ENCODE results near the gene MYH10.
"Not testable (repeated sequence)": the region's sequence is repeated elsewhere in the genome, so short reads cannot be mapped to it uniquely, and the experiment has no call there.

Gene MYH10

DNA sequence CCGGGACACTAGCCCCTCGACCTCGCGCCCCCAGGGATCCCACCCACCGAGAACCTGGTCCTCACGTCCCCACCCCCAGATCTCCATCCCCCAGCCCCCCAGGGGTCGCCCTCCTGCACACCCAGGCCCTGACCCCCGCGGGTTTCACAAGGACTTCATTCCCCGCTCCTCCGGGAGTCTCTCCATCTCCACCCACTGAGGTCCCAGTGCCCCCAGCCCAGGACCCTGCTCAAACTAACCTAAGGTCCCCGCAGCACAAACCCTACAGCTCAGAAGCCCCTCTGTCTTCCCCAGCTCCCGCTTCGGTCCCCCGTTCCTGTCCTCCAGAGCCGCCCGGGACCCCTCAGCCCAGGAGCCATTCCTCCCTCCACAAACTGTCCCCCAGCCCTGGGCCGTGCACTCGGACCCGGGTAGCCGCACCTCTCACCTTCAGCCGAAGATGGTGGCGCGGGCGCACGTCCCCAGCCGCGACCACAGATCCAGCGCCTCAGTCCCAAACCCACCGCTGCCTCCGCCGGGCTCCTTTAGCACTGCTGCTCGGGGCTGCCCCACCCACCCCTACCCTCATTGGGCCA lies at the start of gene MYH10:
Gene MYH10, minus strand, starts transcription at position 499 of the 575 bp plus-strand sequence. CDS start 7,479 bp downstream, outside the sequence.
- in situ Hi-C loops (cut with MboI; ENCODE audit: low sequenced_read_pairs): no loop called here

DNA sequence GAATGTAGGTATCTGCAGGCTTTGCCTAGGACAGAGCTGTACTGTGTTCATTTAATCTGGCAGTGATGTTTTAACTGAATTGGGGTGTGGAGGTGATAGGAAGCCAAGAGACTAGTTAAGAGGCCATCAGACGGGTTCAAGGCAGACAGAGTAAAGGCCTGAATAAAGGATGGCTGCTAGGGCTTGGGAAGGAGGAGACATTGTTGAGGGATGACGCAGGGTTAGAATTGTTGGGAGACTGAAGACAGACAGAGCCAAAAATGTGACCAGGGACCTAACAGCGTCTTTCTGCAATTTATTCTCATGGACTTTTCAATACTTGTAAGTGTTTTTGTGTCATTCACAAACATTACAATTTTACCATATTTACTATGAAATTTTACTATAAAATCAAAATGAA lies 48.6 kb upstream of the MYH10 start:
- in situ Hi-C loops (cut with MboI; ENCODE audit: low sequenced_read_pairs): no loop called here

DNA sequence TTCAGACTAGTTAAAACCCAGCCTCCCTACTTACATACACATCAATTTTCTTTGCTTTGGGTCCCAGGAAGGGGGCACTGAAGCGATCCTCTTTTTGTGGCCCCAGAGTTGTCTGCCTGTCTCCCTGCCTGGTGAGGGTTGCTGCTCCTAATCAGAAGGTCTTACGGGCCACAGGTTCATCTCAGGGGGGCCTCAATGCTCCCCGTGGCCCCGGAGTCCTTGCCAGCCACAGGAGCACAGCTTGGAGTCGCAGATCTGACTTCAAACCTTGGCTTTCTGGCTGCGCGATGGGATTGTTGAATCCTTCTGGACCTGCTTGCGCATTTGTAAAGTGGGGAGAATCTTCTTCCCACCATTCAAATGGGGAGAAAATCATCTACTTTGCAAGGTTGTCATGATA lies 44.8 kb upstream of the MYH10 start:
- in situ Hi-C loops (cut with MboI; ENCODE audit: low sequenced_read_pairs): no loop called here

DNA sequence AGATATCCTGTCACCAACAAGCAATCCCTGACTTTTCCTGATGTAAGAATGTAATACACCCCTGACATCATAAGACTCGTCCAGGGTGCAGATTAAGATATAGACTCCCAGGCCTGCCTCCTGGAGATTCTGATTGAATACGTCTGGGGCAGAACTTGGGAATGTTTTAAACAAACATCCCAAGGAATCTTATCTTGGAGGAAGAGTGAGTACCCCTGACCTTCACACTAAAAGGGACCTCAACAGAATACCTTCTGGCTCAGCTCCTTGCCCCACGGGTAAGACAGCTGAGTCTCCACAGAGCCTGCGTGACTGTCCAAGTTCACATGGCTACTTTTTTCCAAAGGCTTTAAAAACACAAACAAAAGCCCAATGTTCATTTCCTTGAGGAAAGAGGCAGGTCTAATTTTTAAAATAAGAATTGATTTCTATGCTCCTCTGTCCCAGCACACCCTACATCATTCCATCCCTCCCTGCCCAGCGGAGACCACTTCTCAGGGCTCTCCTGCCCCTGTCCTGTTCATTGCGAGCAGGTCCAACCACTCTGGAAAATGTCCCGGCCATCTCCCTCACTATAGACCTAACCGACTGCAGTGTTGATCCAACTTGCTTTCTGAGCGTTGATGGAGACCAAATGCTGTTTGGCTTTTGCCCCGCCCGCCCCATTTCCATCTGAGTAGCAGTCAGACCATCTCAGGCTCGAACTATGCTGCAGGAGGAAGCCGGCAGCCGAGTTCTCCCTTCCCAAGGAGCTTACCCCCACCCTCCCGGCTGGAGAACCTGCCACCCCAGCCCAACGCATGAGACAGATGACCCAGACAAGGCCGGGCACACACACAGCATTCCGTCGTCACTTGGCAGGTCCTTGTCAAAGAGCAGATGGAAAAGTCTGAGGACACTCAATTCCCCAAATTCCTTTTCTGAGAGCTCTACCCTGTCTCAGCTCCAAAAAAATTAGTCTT lies 44.1 kb upstream of the MYH10 start:
- in situ Hi-C loops (cut with MboI; ENCODE audit: low sequenced_read_pairs): no loop called here

DNA sequence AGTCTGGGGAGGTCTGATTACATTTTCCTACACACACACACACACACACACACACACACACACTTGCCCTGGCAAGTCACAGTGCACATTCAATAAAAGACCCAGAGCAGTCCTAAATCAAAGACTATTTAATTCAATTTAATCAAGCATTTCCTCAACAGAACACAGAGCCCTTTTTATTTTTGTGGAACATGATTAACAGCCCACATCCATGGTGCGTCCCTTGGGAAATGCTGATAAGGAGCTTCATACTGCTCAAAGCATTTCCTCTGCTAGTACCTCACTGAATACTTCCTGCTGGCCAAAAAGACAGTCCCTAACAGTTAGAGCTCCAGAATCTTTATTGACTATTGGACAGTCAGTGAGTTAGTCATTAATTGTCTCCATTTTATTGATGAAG lies 43.1 kb upstream of the MYH10 start:
- in situ Hi-C loops (cut with MboI; ENCODE audit: low sequenced_read_pairs): no loop called here

DNA sequence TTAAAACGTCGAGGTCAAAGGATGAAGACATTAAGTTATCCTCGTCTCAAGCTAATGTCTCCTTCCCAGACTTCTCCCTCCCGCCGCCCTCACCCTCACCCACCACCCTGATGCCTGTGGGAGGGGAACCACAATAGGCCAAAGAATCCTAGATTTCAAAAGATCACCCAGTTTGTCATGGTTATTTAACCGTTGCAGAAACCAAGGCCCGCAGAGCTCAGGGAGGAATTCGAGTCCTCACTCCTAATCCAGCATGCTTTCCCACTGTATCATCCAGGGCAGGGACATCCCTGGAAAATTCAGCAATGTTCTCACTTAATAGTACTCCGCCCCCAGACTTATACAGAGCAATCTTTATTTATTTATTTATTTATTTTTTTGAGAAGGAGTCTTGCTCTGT lies 41.8 kb upstream of the MYH10 start:
- in situ Hi-C loops (cut with MboI; ENCODE audit: low sequenced_read_pairs): no loop called here

DNA sequence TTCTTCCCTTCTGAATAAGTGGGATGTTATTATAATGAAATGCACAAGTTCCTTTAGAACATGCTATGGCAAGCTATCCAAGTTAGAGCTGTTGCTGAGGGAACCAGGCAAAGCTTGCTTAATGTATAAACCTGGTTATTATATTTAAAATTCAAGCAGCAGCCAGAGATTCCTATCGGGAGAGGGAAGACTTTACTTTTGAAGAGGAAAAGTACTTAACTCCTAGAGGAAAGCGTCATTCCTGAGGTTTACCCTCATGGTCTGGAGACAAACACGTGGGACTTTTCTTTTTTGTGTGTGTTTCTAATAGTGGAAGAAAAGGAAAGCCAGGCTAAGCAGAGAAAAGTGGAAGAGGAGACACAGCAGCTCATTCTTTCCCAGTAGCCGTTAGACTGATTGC lies 39.9 kb upstream of the MYH10 start:
- in situ Hi-C loops (cut with MboI; ENCODE audit: low sequenced_read_pairs): no loop called here

DNA sequence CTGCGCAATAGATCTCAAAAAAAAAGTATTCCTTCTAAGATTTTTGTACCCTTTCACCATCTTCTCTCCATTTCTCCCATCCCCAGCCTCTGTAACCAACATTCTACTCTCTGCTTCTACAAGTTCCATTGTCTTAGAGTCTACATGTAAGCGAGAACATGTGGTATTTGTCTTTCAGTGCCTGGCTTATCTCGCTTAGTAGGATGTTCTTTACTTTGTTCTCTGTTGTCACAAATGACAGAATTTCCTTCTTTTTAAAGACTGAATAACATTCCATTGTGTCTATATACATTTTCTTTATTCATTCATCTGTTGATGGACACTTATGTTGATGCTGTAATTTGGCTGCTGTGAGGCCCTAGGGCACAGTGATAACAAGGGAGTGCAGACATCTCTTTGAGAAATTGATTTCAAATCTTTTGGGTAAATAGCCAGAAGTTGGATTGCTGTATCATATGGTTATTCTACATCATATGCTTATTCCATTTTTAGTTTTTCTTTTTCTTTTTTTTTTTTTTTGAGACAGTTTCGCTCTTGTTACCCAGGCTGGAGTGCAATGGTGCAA lies 37.7 kb upstream of the MYH10 start:
- in situ Hi-C loops (cut with MboI; ENCODE audit: low sequenced_read_pairs): no loop called here

DNA sequence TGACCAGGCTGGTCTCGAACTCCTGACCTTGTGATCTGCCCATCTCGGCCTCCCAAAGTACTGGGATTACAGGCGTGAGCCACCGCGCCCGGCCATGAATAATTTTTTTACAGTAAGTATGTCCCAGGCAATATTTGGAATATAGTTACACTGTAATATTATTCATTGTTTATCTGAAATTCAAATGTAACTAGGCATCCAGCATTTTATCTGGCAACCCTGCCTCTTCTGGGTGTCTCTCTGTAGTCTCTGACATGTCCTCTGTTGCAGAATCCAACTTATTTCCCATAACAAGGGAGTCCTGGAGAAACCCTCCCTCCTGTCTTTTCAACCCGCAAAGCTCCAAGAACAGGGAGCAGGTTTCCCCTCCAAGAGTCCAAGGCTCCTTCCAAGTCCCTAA lies 36.9 kb upstream of the MYH10 start:
- in situ Hi-C loops (cut with MboI; ENCODE audit: low sequenced_read_pairs): no loop called here

DNA sequence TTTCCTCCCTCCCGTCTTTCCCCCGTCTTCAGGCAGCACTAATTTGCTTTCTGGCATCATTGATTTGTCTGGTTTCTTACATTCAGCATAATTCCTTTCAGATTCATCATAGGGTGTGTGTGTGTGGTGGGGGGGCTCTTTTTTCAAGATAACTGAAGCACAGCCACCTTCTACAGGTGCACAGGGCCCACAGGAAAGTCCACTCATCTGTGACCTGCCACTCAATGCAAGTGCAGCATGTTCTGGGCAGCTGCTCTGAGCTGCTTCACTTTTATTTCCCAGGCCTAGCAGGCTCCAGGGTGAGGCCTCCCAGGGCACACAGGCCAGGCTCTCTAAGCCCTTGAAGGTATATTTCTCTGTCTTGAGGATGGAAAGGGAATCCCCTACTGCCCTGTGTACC lies 35.2 kb upstream of the MYH10 start:
- in situ Hi-C loops (cut with MboI; ENCODE audit: low sequenced_read_pairs): no loop called here

DNA sequence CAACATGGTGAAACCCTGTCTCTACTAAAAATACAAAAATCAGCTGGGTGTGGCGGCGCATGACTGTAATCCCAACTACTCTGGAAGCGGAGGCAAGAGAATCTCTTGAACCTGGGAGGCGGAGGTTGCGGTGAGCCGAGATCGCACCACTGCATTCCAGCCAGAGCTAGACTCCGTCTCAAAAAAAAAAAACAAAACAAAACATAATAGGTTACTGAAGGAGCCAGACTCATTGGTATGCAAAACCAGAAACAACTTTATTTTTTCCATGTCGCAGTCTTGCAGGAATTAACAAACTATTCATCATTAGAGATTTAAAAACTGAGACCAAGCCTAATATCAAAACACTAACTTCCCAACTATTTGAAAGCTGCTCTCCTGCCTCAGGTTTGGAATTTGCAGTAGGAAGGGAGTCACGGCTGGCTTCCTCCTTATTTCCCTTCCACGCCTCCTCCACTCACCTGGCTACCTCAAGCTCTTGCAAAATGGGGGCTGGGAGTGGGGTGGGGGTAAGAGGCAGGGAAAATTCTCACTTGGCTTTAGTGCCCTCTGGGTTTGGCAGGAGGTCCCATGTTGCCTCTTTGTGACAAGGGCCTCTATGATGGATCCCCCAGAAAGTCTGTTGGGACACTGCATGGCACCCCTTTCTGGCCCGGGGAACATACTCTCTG lies 34.1 kb upstream of the MYH10 start:
- in situ Hi-C loops (cut with MboI; ENCODE audit: low sequenced_read_pairs): no loop called here

DNA sequence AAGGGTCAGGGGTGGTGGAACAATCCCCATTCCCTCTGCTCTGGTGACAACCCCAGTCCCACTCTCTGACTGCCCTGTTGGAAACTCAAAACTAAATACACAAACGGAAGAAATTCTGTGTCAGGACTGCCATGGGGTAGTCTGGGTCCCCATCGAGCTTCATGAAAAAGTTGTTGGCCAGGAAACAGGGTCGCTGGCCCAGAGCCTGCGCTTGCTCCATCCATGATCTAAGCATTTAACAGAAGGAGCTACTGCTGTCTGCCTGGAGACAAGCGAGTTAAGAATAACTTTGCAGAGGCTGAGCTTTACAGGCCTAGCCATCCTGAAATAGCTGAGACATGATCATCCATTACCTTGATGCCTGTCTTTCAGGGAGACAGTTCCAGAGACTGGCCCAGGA lies 32.4 kb upstream of the MYH10 start:
- in situ Hi-C loops (cut with MboI; ENCODE audit: low sequenced_read_pairs): no loop called here

DNA sequence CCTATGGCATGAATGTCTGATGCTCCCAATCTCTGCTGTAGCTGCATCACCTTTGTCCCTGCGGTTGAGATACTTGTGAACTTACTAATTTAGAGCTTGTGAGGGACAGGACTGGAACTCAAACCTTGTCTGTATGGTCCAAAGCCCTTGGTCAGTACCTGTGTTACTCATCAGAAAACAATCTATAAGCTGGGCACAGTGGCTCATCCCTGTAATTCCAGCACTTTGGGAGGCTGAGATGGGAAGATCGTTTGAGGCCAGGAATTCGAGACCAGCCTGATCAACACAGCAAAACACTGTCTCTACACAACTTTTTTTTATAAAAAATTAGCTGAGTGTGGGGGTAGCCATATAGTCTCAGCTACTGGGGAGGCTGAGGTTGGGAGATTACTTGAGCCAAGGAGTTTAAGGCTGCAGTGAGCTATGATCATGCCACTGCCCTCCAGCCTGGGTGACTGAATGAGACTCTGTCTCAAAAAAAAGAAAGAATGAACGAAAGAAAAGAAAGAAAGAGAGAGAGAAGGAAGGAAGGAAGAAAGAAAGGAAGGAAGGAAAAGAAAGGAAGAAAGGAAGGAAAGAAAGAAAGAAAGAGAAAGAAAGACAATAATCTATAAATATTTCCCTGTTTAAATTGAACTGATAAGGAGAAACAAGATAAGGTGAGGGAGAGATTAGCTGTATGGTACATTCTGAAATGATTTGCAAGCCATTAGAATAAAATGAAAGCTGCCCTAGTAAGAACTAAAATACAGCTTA lies 31.7 kb upstream of the MYH10 start:
- in situ Hi-C loops (cut with MboI; ENCODE audit: low sequenced_read_pairs): no loop called here

DNA sequence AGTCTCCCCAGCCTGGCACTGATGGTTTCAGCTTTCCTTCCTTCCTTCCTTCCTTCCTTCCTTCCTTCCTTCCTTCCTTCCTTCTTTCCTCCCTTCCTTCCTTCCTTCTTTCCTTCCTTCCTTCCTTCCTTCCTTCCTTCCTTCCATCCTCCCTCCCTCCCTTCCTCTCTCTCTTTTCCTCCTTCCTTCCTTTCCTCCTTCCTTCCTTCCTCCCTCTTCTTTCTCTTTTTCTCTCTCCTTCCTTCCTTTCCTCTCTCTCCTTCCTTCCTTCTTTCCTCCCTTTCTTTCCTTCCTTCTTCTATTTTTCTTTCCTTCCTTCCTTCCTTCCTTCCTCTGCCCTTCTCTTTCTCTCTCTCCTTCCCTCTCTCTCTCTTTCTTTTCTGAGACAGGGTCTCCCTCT lies 30.2 kb upstream of the MYH10 start:
- in situ Hi-C loops (cut with MboI; ENCODE audit: low sequenced_read_pairs): not testable (repeated sequence)

DNA sequence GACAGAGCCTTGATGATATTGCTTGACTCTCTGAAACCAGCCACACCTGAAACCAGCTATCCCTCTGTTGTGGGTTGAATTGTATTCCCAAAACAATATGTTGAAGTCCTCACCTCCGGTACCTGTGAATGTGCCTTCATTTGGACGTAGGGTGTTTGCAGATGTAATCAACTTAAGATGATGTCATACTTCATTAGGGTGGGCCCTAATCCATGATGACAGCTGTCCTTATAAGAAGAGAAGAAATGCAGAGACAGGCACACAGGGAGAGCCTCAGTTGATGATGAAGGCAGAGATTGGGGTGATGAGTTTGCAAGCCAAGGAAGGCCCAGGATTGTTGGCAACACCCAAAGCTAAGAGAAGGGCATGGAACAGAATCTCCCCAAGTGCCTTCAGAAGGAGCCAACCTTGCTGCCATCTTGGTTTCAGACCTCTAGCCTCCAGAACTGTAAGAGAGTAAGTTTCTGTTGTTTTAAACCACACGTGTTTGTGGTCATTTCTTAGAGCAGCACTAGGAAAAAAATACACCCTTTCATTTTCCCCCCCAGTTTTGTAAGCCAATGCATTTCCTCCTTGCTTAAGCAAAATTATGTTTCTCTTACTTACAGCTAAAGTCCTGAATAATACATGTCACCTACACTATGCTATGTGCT lies 29.4 kb upstream of the MYH10 start:
- in situ Hi-C loops (cut with MboI; ENCODE audit: low sequenced_read_pairs): no loop called here

DNA sequence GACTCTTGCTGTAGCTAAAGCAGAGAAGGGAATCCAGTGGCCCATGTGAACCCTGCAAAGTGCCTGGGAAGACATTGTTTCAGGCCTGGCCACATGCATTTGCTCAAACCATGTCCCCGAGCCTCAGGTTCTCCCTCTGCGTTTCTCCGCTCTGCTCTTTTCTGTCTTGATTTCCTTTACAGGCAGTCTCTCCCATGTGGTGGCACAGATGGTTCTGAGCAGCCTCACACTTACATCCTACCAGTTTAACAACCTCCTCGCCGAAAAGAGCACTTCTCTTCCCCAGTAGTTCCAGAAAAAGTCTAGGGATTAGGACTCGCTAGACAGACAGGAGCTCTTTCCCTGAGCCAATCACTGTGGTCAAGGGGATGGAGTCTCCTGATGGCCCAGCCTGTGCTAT lies 28.3 kb upstream of the MYH10 start:
- in situ Hi-C loops (cut with MboI; ENCODE audit: low sequenced_read_pairs): no loop called here

DNA sequence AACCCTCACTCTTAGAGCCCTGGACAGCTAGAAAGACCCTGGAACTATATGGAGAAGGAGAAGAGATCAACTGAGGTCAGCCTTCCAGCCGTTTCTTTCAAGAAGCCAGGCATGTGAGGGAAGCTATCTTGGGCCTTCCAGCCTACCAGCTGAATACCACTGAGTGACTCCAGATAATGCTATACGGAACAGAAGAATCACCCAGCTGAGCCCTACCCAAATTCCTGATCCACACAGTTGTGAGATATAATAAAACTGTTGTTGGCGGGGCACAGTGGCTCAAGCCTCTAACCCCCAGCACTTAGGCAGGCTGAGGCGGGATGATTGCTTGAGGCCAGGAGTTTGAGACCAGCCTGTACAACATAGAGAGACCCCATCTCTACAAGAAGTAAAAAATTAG lies 26.2 kb upstream of the MYH10 start:
- in situ Hi-C loops (cut with MboI; ENCODE audit: low sequenced_read_pairs): no loop called here

DNA sequence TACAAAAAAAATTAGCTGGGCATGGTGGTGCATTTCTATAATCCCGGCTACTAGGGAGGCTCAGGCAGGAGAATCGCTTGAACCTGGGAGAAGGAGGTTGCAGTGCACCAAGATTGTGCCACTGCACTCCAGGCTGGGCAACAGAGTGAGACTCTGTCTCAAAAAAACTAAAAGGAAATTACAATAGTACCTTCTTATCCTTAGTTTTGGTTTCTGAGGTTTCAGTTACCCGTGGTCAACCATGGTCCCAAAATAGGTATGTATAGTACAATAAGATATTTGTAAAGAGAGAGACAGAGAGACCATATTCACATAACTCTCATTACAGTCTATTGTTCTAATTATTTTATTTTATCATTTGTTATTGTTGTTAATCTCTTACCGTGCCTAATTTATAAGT lies 24.3 kb upstream of the MYH10 start:
- in situ Hi-C loops (cut with MboI; ENCODE audit: low sequenced_read_pairs): no loop called here

DNA sequence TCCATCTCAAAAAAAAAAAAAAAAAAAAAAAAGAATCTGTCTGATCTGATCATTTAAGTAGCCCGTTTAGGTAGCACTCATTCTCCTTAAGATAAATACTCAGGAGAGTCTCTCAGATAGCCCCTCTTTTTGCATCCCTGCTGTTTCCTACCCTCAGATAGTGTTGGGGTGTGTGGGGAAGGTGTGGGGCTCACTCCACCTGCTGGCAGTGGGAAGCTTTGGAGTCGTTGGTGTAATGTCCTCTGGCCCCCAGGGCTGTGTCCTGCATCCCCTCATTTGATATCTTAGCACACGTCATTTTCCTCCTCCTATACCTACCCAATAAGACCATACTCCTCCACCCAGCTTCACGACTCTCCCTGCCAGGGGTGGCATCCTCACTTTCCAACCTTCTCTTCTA lies 20.5 kb upstream of the MYH10 start:
- in situ Hi-C loops (cut with MboI; ENCODE audit: low sequenced_read_pairs): no loop called here

DNA sequence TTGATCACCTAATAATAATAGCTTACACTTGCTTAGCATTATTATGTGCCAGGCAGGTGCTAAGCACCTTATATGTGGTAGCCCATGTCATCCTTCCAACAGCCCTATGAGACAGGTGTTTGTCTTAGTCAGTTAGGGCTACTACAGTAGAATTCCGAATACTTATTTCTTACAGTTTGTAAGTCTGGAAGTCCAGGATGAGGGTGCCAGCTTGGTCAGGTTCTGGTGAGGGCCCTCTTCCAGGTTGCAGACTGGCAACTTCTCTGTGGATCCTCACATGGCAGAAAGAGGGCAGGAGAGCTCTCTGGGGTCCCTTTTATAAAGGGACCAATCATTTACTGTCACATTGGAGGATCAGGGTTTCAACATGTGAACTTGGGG lies 19.6 kb upstream of the MYH10 start:
- in situ Hi-C loops (cut with MboI; ENCODE audit: low sequenced_read_pairs): no loop called here

Measured in HL-60/S4 treated with phorbol 12-myristate 13-acetate at 8.2 ng/mL for 4 days and 3 days (cell line).